NCI-H1092 (cell line): Measurements from ENCODE around the gene SPATS2.
A peak's percentile ranks its signal among the peaks of the same experiment; 100 is the strongest.
"Not testable (repeated sequence)": the region's sequence is repeated elsewhere in the genome, so short reads cannot be mapped to it uniquely, and the experiment has no call there.

Experiments
- DNase-seq: peaks from one replicate; lab custom pipeline; 2025; lab: John Stamatoyannopoulos, UW

SPATS2 gene

GRCh38 chr12:49518914-49519573 lies 151.8 kb downstream of the SPATS2 start:
- DNase-seq: no peak

GRCh38 chr12:49519574-49519936 lies 152.3 kb downstream of the SPATS2 start:
- DNase-seq: no peak

GRCh38 chr12:49521389-49521788 lies 154.1 kb downstream of the SPATS2 start:
- DNase-seq: no peak

GRCh38 chr12:49524660-49525324 lies 157.5 kb downstream of the SPATS2 start:
- DNase-seq: no peak

- DNase-seq: no peak
Observed at GRCh38 chr12:49525942-49526341, 158.7 kb downstream of the SPATS2 start.

GRCh38 chr12:49527361-49528130 lies 160.3 kb downstream of the SPATS2 start:
- no peak for DNase-seq

GRCh38 chr12:49529414-49529813 lies 162.2 kb downstream of the SPATS2 start:
- DNase-seq: no peak

GRCh38 chr12:49531745-49532144 lies 164.5 kb downstream of the SPATS2 start:
- no peak for DNase-seq

GRCh38 chr12:49533331-49533730 lies 166.1 kb downstream of the SPATS2 start:
- no peak for DNase-seq

GRCh38 chr12:49534122-49534521 lies 166.9 kb downstream of the SPATS2 start:
- DNase-seq: not testable (repeated sequence)

- no peak for DNase-seq
Observed at GRCh38 chr12:49534731-49535278, 167.5 kb downstream of the SPATS2 start.

- no peak for DNase-seq
Observed at GRCh38 chr12:49535921-49536525, 168.8 kb downstream of the SPATS2 start.

GRCh38 chr12:49536526-49537071 lies 169.3 kb downstream of the SPATS2 start:
- no peak for DNase-seq

GRCh38 chr12:49537231-49537751 lies 170.0 kb downstream of the SPATS2 start:
- no peak for DNase-seq

- DNase-seq: peak; percentile 13
Observed at GRCh38 chr12:49537752-49538509, 170.7 kb downstream of the SPATS2 start.

- DNase-seq: peak; percentile 78
Observed at GRCh38 chr12:49538510-49539403, 171.5 kb downstream of the SPATS2 start, which contains the start of gene KCNH3. Gene KCNH3 (plus strand): TSS chr12:49539030. CDS start chr12:49539417, 387 bp downstream.

GRCh38 chr12:49539406-49540228 lies 172.4 kb downstream of the SPATS2 start:
- no peak for DNase-seq

GRCh38 chr12:49540229-49541139 lies 173.2 kb downstream of the SPATS2 start:
- no peak for DNase-seq
